DMS114 treated with DMSO at 0.1 percent for 48 hours (cell line): ENCODE results near the gene SP140L.
"Not testable (repeated sequence)": the region's sequence is repeated elsewhere in the genome, so short reads cannot be mapped to it uniquely, and the experiment has no call there.

Source experiments
- DNase-seq: peaks from one replicate; lab custom pipeline; 2025; ENCODE audit not compliant: unreplicated experiment; lab: John Stamatoyannopoulos, UW

The SP140L gene

GRCh38 chr2:230326453-230327417 lies at the start of gene SP140L:
TSS of gene SP140L (plus strand) at chr2:230327193. CDS start at chr2:230327270, 77 bp downstream.
- DNase-seq, result no peak

GRCh38 chr2:230282936-230283335 lies 44.1 kb upstream of the SP140L start:
- no peak for DNase-seq

- no peak for DNase-seq
Measured at GRCh38 chr2:230286048-230286447, 40.9 kb upstream of the SP140L start.

- DNase-seq, result not testable (repeated sequence)
Measured at GRCh38 chr2:230289311-230289710, 37.7 kb upstream of the SP140L start.

GRCh38 chr2:230295192-230295591 lies 31.8 kb upstream of the SP140L start:
- DNase-seq, result no peak

GRCh38 chr2:230296917-230297316 lies 30.1 kb upstream of the SP140L start:
- DNase-seq, result no peak

- no peak for DNase-seq
Measured at GRCh38 chr2:230299618-230300017, 27.4 kb upstream of the SP140L start.

GRCh38 chr2:230305416-230306275 lies 21.3 kb upstream of the SP140L start:
- DNase-seq, result no peak

- DNase-seq, result no peak
Measured at GRCh38 chr2:230306474-230306873, 20.5 kb upstream of the SP140L start.

- no peak for DNase-seq
Measured at GRCh38 chr2:230307485-230307884, 19.5 kb upstream of the SP140L start.

GRCh38 chr2:230308402-230309000 lies 18.5 kb upstream of the SP140L start:
- DNase-seq, result no peak

- DNase-seq, result not testable (repeated sequence)
Measured at GRCh38 chr2:230310792-230311191, 16.2 kb upstream of the SP140L start.

- not testable (repeated sequence) for DNase-seq
Measured at GRCh38 chr2:230311634-230312033, 15.4 kb upstream of the SP140L start.

GRCh38 chr2:230312638-230313037 lies 14.4 kb upstream of the SP140L start:
- DNase-seq, result no peak

- no peak for DNase-seq
Measured at GRCh38 chr2:230317366-230317765, 9.6 kb upstream of the SP140L start.

- no peak for DNase-seq
Measured at GRCh38 chr2:230318190-230319121, 8.5 kb upstream of the SP140L start.

GRCh38 chr2:230319211-230319862 lies 7.7 kb upstream of the SP140L start:
- no peak for DNase-seq

GRCh38 chr2:230321031-230321430 lies 6.0 kb upstream of the SP140L start:
- DNase-seq, result no peak

GRCh38 chr2:230322561-230323384 lies 4.2 kb upstream of the SP140L start:
- DNase-seq, result no peak
